Prostate gland (tissue), 2 donors: Measurements from ENCODE around the gene TRMT112. TPM values are rescaled to one million over a fixed set of nuclear protein-coding genes. Genes with fewer than 3 reads are reported as not detected.
A peak's percentile ranks its signal among the peaks of the same experiment; 100 is the strongest.

Source experiments
- DNase-seq: peaks from one replicate; pipeline ENCODE4 v3.0.0-alpha.2; 2019; ENCODE audit warnings: low spot score
- H3K27ac ChIP-seq, 2 donors: fragments of 200-600 bp; sonication (generic); 2 replicates each; pipeline ENCODE4 v1.5.1; 2017 to 2019
- H3K27me3 ChIP-seq: fragments of 200-600 bp; sonication (generic); replicated peaks from 2 replicates; pipeline ENCODE4 v1.5.1; 2019; ENCODE audit not compliant: insufficient read depth
- H3K36me3 ChIP-seq, 2 donors: fragments of 200-600 bp; sonication (generic); 1 replicate in 1 of 2; 2 replicates in 1 of 2; pipeline versions ENCODE4 v1.5.1 to v1.8.1; 2017 to 2019
- H3K4me1 ChIP-seq: fragments of 200-600 bp; sonication (generic); replicated peaks from 2 replicates; pipeline ENCODE4 v1.5.1; 2019
- H3K4me3 ChIP-seq, 2 donors: fragments of 200-600 bp; sonication (generic); 2 replicates each; pipeline ENCODE4 v1.5.1; 2017 to 2019
- H3K9me3 ChIP-seq: fragments of 200-600 bp; sonication (generic); 2 replicates; pipeline ENCODE4 v1.5.1; 2017
- CTCF ChIP-seq, 4 experiments: fragments of 200-600 bp in 2 of 4; fragments of 450-650 bp in 2 of 4; sonication (generic) in 2 of 4; IDR thresholded peaks; 1 replicate in 3 of 4; 2 replicates in 1 of 4; pipeline ENCODE4 v1.5.1; 2016 to 2019; ENCODE audit warnings: antibody characterized with exemption in 4 of 4, mild to moderate bottlenecking in 2 of 4, moderate library complexity in 2 of 4
- POLR2A ChIP-seq: fragments of 450-650 bp; IDR thresholded peaks from one replicate; pipeline ENCODE4 v1.6.1; 2016; ENCODE audit warnings: antibody characterized with exemption, mild to moderate bottlenecking
- POLR2AphosphoS5 ChIP-seq: sonication (generic); formaldehyde crosslinking; IDR thresholded peaks from one replicate; pipeline ENCODE4 v1.6.1; 2017; ENCODE audit warnings: antibody characterized with exemption
- WGBS: methylation state at CpG from one replicate; pipeline ENCODE4 v1.1.5; 2018; 5-methylcytosine and 5-hydroxymethylcytosine counted together
- intact Hi-C: fragments of 100-400 bp; cut with DNase I; formaldehyde crosslinking; loops from one replicate; pipeline ENCODE4 v1.14.2; 2022
- total RNA-seq, 2 donors: library from RNA; depleted of rRNA; stranded (reverse); fragments of >200 nt; gene quantifications; one replicate each; pipeline ENCODE4 v1.1.0, GENCODE V29; 2016

TRMT112 gene
- total RNA-seq, 2 donors from 2014 or later: 328 to 400 TPM

- intact Hi-C loops: no loop called here
- WGBS: 83% methylated on average over 9 of the region's 9 CpGs
- no peaks in the 10 kb centered on the region for H3K27me3 ChIP-seq
- H3K27ac ChIP-seq: no peak overlapping the region
- DNase-seq: no peak
- no peak overlapping the region for H3K4me3 ChIP-seq
- H3K9me3 ChIP-seq: no peaks in the 10 kb centered on the region
- TF ChIP-seq POLR2AphosphoS5 (no peak), POLR2A (no peak), CTCF (IDR thresholded peaks at IDR 0.05) (no peak)
- no peaks in the 10 kb centered on the region for H3K36me3 ChIP-seq
- H3K4me1 ChIP-seq: peaks cover 7% of the 10 kb centered on the region
Measured at GRCh38 chr11:64286801-64287159, 30.6 kb downstream of the TRMT112 start.

- peaks cover 7% of the 10 kb centered on the region for H3K4me1 ChIP-seq
Measured at GRCh38 chr11:64285885-64286800, 31.2 kb downstream of the TRMT112 start.

GRCh38 chr11:64284962-64285884, 32.1 kb downstream of the TRMT112 start, which contains the start of gene GPR137:
TSS of gene GPR137 (plus strand) at chr11:64285848. CDS start at chr11:64286525, 677 bp downstream.
- intact Hi-C loops: no loop called here
- Histone ChIP-seq H3K27ac (peak within 1 kb of the TSS; percentile 97 to 98), H3K9me3 (no peaks in the 10 kb centered on the region), H3K4me3 (peak within 1 kb of the TSS; percentile 71 to 80), H3K27me3 (no peaks in the 10 kb centered on the region), H3K36me3 (no peaks in the 10 kb centered on the region), H3K4me1 (peaks cover 7% of the 10 kb centered on the region)
- under 1% methylated on average over 54 of the region's 102 CpGs for WGBS
- DNase-seq: peak; percentile 82
- TF ChIP-seq POLR2AphosphoS5: peak; percentile 45
- peak in 2 of 4 experiments; percentile 27 to 29 for TF ChIP-seq CTCF (IDR thresholded peaks at IDR 0.05)
- no peak for TF ChIP-seq POLR2A

More at GRCh38 chr11:64285885-64286800, 31.2 kb downstream of the TRMT112 start:
- no peak for DNase-seq
- no peaks in the 10 kb centered on the region for H3K36me3 ChIP-seq
- intact Hi-C loops: no loop called here
- H3K4me3 ChIP-seq: peak overlapping the region; percentile 71 to 80
- H3K9me3 ChIP-seq: no peaks in the 10 kb centered on the region
- H3K27ac ChIP-seq: peak overlapping the region; percentile 97 to 98
- H3K27me3 ChIP-seq: no peaks in the 10 kb centered on the region
- TF ChIP-seq POLR2A (no peak), CTCF (IDR thresholded peaks at IDR 0.05) (no peak), POLR2AphosphoS5 (no peak)
- WGBS: 23% methylated on average over 40 of the region's 40 CpGs

GRCh38 chr11:64284048-64284961, 33.1 kb downstream of the TRMT112 start, which contains the start of gene BAD:
TSS of gene BAD (minus strand) at chr11:64284665. CDS start at chr11:64284368, 297 bp downstream.
- WGBS: 2% methylated on average over 44 of the region's 44 CpGs
- no peaks in the 10 kb centered on the region for H3K9me3 ChIP-seq
- peaks cover 7% of the 10 kb centered on the region for H3K4me1 ChIP-seq
- no peak for TF ChIP-seq CTCF (IDR thresholded peaks at IDR 0.05)
- peak; percentile 89 for TF ChIP-seq POLR2AphosphoS5
- peak; percentile 74 for TF ChIP-seq POLR2A
- peak within 1 kb of the TSS; percentile 71 to 80 for H3K4me3 ChIP-seq
- intact Hi-C loops: no loop called here
- peak; percentile 97 for DNase-seq
- H3K27ac ChIP-seq: peak within 1 kb of the TSS; percentile 97 to 98
- H3K36me3 ChIP-seq: no peaks in the 10 kb centered on the region
- no peaks in the 10 kb centered on the region for H3K27me3 ChIP-seq
